ENCODE results near the gene GJA4. TPM values are rescaled to one million over a fixed set of nuclear protein-coding genes. Genes with fewer than 3 reads are reported as not detected.

The GJA4 gene
- total RNA-seq (2014; rRNA removed; shearing (Covaris generic)): not detected in 2 replicates

DNA sequence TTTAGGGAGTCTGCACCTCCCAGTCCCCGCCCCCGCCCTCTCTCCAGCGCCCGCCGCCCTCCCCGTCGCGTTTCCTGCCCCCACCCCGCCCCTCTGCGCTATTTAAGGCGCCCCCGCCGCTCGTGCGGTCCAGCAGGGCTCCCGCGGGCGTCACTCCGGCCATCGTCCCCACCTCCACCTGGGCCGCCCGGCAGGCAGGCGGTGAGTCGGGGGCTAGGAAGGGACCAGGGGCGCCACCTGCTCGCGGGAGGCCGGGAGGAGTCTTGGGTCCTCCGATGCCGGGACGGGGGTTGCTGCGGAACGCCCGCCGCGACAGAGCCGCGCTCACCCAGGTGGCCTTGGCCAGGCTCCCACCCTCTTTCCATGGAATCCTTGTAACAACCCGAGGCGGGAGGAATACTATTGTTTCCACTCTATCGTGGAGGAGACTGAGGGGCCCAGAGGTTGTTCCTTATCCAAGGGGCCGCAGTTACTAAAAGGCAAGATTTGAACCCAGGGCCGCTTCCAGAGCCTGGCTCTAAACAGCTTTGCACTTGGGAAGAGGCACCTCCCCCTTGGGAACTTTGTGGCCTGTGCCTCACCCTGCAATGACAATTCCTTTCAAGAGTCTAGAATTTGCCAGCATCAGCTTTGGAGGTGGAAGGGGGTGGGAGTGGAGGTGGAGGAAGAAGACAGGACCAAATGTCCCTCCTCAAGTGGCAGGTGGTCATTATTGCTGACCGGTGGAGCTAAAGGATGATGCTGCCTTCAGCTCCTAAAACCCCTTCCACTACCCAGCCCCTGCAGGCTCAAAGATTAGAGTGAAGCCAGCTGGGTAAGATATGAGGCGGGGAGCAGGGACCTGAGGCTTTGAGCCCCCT, at the start of gene GJA4:
Gene GJA4 (plus strand): TSS at position 132 of the 860 bp plus-strand sequence. CDS start 1,215 bp downstream, outside the sequence.
- DNase-seq (ENCODE audit: low spot score): no peak

DNA sequence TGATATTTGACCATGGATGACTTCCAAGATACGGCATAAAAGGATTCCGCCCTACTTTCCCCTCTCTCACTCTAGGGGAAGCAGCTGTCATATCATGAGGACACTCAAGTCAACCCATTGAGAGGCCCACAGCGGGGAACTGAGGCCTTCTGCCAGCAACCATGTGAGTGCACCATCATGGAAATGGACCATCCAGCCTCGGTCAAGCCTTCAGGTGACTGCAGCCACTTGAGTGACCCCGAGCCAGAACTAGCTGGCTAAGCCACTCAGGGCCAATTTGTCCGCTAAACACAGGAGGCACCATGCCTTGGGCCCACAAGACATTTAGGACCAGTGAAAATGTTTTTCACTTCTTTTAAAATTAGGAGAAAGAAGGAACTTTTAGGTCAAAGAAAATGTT, 49.0 kb upstream of the GJA4 start:
- no peak for DNase-seq (ENCODE audit: low spot score)

DNA sequence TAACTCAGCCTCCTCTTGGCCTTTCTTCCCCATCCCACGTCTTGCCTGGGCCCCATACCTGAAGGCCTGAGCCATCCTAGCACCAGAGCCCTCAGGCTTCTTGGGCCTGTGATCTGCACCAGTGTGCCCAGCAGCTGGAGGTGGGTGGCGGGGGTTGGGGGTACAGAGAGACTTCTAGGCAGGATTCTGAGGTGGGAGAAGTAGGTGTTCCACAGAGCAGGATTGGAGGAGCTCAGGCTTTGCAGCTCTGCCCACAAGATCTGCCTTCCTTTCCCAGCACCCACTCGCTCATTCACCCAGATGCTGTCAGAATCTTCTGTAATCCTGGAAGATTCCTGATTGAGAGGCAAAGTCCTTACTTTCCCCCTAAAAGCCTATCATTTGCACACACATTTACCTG, 47.9 kb upstream of the GJA4 start:
- no peak for DNase-seq (ENCODE audit: low spot score)

DNA sequence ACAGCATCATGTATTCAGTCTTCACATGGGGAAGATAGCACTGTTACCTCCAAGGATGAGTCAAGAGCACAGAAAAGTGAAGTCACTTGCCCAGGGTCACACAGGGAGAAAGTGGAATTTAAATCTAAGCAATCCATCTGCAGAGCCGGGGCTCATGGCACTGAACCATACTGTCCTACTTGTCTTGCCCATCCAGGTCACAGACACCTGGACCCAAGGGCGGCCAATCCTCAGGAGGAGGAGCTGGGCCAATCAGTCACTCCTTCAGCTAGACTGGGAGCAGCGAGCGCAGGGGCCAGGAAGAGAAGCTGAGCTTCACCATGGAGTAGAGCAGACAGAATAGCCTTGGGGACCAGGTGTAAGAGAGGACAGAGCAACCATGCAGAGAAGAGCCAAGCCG, 47.1 kb upstream of the GJA4 start:
- DNase-seq (ENCODE audit: low spot score): no peak

DNA sequence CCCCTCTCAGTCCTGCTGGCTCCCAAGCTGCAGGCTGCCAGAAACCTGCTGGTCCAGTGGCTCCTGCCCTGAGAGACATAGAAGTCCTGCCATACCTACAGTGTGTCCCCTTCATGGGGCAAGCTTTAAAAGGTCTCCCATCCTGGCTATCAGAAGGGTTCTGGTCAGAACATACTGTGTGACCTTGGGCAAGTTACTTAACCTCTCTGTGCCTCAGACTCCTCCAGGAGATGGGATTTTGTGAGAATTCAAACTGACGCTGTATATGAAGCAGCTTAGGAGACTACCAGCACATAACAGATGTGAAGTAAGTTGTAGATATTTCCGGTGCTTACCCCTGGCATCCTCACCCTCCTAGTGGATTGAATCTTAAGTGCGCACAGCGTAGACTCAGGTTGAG, 46.7 kb upstream of the GJA4 start:
- DNase-seq (ENCODE audit: low spot score): no peak

DNA sequence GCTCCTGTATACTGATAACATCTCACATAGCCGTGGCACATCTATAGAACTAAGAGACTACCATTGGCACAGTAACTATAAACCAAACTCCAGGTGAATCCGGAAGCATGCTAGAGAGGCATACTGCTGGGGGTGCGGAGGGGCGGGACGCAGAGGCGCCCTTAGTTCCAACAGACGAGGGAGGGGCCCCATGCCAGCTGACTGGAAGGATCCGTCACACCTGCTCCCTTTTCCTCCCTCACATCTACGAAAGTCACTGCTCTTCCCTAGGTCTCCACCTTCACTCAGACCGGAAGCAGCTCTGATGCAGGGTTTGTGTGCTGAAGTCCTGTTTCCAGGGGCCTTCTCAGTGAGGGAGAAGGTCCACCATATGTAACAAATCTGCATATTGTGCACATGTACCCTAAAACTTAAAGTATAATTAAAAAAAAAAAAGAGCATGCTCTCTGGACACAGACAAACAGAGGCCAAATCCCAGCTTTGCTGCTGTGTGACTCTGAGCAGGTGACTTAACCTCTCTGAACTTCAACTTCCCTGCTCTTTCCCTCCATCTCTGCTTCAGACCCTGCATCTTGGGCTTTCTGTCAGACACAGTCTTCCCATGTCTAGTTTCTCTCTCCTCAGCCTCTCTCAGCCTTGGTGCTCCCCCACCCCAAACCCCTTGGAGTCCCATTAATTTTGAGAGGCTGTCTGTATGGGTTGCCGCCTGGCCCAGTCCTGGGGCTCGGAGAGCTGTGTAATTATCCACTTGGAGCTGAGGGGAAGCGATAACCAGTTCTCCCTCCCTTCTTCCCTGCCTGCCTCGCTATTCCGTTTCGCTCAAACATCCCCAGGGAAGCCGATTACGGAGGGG, 45.8 kb upstream of the GJA4 start:
- no peak for DNase-seq (ENCODE audit: low spot score)

DNA sequence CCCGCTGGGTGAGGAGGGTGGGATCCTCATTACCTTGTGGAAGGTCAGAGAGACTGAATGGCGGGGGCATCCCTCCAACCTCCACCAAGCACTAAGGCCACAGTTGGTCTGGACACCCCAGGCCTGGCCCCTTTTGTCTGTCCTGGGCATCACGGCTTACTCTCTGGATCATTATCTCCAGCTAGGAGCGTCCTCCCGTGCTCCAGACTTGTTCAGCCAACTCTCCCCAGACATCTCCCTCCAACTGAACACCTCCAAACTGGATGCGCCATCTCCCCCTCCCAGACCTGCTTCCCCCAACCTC, 45.2 kb upstream of the GJA4 start:
- no peak for DNase-seq (ENCODE audit: low spot score)

DNA sequence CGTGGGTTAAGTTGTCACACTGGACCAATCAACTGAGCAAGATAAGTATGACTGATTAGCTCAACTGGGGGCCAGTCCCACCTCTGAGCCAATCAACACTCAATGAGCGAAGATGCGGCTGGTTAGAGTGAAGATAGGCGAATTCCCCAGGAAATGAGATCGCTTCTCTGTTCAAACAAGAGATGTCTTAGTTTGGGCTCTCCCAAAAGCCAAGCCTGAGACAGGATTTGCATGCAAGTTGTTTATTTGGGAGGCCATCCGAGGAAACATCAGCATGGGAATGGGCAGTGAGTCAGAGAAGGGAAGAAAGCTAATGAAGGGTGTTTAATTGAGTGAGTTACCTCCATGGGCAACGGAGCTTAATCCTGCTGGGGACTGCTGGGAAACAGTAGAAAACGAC, 42.8 kb upstream of the GJA4 start:
- DNase-seq (ENCODE audit: low spot score): no peak

DNA sequence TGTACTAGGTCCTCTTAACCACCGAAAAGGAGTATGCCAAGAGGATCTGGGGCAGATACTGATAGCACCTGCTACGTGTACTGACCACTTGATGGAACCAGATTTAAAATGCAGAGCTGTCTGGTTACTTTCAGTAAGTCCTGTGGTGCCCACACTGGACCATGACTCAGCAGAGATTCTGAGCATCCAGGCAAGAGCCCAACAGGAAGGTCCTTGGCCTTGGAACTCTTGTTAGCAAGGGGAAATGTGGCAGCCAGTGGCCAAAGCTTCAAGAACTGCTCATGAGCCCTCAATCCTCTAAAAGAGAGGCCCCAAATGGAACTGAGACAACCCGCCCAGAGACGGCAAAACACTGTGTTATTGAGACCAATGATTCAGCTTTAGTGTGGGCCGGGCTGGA, 42.2 kb upstream of the GJA4 start:
- no peak for DNase-seq (ENCODE audit: low spot score)

DNA sequence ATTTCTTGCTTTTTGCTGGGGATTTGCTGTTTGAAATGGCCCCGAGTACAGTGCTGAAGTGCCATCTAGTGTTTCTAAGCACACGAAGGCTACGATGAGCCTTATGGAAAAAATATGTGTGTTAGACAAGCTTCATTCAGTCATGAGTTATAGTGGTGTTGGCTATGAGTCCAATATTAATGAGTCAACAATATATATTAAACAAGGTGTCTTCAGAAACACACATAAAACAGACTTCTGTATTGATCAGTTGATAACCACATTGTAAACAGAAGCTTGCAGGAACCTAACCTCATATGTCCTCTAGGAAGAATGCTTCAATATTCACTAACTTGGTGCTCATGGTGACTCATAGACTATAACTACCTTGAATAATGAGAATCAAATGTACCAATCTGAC, 39.6 kb upstream of the GJA4 start:
- DNase-seq (ENCODE audit: low spot score): no peak

DNA sequence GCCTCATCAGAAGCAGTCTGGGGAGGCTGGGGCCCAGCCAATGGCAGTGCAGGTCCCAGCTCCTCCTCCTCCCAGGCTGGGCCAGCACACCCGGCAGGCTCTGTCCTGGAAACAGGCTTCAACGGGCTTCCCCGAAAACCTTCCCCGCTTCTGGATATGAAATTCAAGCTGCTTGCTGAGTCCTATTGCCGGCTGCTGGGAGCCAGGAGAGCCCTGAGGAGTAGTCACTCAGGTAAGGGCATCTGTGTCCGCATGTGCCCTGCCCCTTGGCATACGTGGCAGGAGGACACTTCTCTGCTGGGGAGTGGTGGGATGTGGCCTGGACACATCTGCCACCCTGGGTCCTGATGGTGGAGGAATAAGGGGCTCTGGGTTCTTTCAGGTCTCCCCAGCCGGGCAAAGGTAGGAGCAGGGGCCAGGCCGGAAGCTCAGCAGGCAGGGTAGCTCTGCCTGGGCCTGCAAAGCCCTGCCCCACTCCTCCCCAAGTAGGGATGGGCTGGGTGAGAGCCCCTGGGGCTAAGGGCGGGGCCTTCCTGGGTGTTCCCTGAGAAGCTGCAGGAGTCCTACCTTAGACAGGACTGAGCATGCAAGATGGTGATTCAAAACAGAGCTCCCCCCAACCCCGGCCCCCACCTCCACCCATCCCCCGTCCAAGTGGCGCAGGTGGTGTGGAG, 37.7 kb upstream of the GJA4 start, which contains the start of gene GJB5:
Gene GJB5 (plus strand): TSS at position 84 of the 674 bp plus-strand sequence. CDS start 2,284 bp downstream, outside the sequence.
- no peak for DNase-seq (ENCODE audit: low spot score)

DNA sequence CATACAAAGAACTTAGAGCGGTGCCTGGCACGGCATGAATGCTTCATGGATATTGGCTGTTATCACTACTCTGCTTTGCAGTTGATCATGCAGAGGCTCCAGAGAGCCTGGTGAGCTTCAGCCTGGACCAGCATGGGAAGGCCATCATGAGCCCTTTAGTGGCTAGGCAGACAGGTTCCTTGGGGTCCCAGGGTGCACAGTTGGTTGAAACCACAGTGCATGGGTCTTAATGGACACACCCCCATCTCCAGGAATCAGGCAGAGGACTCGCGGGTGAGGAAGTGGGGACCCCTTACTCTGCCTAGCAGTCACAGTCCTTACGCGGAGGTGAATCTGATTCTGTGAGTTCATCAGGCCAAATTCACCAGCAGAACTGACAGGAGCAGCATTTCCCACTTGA, 36.8 kb upstream of the GJA4 start:
- DNase-seq (ENCODE audit: low spot score): no peak

DNA sequence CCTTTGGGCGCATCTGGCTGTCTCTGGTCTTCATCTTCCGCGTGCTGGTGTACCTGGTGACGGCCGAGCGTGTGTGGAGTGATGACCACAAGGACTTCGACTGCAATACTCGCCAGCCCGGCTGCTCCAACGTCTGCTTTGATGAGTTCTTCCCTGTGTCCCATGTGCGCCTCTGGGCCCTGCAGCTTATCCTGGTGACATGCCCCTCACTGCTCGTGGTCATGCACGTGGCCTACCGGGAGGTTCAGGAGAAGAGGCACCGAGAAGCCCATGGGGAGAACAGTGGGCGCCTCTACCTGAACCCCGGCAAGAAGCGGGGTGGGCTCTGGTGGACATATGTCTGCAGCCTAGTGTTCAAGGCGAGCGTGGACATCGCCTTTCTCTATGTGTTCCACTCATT, 35.4 kb upstream of the GJA4 start:
- no peak for DNase-seq (ENCODE audit: low spot score)

DNA sequence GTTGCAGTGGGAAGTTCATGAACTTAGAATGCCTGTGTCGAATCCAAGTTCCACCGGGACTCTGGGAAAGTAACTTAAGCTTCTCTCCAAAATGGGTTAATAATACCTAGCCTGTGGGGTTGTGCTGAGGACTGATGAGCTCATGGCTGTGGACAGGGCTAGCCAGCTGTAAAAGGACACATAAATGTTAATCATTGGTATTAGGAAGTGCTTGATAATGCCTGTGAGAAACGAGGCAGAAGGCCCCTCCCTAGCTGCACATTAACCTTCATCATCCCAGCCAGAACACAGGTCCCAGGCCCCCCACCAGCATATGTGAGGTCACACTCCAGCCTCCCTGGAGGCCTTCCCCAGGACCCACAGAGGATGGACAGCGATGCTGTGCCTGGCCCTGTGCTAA, 34.0 kb upstream of the GJA4 start:
- no peak for DNase-seq (ENCODE audit: low spot score)

DNA sequence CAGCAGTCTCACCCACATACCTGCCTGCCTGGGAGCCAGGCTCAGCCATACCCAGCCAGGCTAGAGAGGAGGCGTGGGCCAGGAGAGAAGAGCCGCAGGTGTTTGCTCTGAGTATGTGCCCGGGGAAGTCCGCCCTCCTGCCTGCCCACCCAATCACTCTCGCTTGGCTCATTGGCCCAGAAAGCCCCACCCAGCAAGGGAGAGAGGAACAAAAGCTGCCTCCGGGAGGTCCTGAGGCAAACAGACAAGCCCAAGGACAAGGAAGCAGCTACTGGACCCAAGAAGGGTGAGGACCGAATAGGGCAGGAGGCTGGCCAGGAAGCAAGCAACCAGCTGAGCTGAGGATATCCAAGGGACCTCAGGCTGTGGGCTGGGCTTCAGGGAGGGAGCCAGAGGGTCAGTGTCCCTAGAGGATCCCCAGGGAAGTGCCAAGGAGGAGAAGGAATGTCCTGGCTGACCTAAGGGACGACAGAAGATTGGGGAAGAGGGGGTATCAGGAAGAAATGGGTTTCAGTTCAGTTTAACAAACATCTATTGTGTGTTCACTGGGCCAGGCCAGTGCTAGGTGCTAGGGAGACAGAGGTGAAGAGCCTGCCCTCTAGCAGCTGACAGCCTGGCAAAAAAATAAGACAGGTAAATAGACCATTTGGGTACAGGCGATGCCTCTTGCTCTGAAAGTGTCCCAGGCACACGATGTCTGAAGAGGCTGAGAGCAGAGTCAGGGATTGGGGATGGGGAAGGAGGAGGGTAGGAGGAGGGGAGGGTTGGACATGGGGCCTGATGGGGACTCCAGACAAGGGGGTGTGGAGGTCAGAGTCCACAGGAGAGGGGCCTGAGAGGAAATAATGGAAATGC, 33.1 kb upstream of the GJA4 start, which contains the start of gene GJB4:
Gene GJB4 (plus strand): TSS at position 238 of the 855 bp plus-strand sequence. CDS start 1,515 bp downstream, outside the sequence.
- no peak for DNase-seq (ENCODE audit: low spot score)

DNA sequence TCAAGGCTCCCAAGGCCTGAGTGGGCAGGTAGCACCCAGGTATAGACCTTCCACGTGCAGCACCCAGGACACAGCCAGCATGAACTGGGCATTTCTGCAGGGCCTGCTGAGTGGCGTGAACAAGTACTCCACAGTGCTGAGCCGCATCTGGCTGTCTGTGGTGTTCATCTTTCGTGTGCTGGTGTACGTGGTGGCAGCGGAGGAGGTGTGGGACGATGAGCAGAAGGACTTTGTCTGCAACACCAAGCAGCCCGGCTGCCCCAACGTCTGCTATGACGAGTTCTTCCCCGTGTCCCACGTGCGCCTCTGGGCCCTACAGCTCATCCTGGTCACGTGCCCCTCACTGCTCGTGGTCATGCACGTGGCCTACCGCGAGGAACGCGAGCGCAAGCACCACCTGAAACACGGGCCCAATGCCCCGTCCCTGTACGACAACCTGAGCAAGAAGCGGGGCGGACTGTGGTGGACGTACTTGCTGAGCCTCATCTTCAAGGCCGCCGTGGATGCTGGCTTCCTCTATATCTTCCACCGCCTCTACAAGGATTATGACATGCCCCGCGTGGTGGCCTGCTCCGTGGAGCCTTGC, 31.5 kb upstream of the GJA4 start:
- DNase-seq (ENCODE audit: low spot score): no peak

DNA sequence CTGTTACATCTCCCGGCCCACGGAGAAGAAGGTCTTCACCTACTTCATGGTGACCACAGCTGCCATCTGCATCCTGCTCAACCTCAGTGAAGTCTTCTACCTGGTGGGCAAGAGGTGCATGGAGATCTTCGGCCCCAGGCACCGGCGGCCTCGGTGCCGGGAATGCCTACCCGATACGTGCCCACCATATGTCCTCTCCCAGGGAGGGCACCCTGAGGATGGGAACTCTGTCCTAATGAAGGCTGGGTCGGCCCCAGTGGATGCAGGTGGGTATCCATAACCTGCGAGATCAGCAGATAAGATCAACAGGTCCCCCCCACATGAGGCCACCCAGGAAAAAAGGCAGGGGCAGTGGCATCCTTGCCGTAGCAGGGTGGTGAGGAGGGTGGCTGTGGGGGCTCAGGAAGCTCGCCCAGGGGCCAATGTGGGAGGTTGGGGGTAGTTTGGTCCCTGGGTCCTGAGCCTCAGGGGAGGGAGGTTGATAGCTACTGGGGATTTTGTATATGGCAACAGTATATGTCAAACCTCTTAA, 31.0 kb upstream of the GJA4 start:
- no peak for DNase-seq (ENCODE audit: low spot score)

DNA sequence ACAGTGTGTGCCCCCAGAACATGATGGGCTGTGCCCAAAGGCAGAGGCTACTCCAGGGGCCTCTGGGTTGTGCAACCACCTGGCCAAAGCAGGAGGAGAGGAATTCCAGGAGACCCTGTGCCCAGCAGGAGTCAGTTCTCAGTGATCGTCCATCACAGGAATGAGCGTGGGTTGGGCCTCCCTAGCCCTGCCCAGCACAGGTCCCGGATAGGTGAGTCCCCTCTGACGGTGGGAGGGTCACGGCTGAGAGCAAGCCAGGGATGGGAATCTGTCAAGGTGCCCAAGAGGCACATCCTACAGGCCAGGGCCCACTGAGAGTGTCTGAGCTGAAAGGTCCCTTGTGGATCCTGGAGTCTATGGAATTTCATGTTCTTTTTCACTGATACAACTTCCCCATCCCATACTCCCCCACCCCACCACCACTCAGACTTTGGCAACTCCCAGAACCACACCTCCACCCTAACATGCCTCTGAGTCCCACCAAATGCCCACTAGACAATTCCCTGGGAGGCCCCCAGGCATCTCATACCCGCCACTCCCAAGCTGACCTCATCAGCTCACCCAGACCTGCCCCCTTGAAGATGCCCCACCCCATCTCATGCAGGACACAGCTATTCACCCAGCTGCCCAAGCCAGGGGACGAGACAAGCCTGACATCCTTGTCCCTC, 30.2 kb upstream of the GJA4 start:
- DNase-seq (ENCODE audit: low spot score): no peak

DNA sequence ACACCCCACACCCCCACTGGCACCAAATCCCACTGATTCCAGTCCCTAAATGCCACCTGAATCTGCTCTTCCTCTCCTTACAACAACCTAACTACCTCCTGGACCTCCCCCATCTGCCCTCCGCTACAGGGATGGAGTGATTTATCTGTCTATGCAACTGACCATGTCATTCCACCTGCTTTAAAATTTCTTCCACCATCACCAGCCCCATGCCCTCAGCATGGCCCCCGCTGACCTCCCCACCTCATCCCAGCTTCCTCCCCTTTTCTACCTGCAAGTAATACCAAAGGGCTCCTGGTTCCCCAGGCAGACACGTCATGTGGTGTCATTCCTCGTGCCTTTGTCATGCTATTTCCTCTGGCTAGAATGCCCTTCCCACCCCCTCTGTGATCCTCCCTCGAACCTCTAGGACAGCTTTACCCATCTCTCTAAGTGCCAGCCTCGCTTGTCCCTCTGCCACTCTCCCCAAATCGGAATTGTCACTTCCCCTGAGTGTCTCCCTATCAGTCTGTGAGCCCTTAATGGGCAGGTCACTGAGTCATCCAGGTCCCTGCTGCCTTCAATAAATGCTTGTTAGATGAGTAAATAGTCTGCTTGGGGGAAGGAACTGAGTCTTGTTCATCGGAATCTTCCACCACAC, 29.5 kb upstream of the GJA4 start:
- DNase-seq (ENCODE audit: low spot score): no peak

DNA sequence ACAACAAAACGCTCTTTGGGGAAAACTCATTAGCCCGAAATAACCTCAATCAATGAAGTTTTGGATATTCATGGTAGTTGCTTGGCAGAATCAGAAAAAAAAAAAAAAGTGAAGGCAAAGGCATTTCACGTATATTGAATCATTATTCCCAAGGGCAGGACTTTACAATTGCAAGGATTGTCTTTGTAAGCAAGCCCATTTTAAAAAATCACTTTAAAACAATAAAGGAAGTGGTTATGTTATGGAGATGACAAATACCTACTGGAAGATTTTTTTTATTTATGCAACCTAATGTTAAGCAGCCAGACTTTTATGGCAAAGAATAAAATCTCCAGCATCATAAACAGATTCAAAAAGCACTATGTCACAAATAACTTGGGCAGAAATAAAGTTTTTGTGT, 23.9 kb upstream of the GJA4 start:
- DNase-seq (ENCODE audit: low spot score): no peak

Data from H4 (cell line).